Nucleus accumbens (tissue), 56 donors: Measurements from ENCODE around the gene CGNL1.

ENCODE experiments used
- DNase-seq, 56 donors: peaks; one replicate each; lab custom pipeline; 2025; lab: John Stamatoyannopoulos, UW

CGNL1 gene

DNA sequence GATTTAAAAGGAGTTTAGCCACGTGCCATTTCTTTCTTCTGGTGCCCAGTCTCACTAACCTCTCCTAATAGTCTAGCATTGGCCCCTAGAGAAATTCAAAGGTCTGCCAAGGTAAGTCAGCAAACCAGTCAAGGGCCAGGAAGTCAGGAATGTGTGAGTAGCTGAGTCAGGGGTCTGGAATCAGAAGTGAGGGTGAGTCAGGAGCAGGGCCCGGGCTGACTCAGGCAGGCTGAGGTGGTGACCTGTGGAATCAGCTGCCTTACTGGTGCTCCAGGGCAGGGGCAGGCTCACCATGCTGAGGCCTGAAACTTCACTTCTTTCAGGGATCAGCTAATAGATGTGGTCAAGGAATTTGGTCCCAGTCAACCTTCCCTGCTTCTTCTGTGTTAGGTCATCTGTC, 109.6 kb downstream of the CGNL1 start:
- no peak for DNase-seq

DNA sequence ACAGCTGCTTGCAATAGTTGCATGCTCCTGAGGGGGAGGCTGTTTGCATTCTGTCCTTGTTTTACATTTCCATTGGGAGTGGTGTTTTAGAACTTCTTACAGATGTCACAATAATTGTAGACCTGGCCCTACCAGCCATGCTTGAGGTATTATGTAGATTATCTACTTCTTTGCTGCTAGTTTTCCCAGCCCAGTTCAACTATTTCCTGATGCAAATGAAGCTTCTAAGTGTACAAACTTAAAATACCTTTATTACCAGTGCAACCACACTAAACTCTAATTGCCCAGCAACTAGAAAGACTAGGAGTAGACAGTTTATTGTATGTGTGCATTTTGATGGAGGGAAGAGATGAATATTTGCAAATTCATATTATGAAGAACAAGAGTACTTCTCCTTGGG, 110.5 kb downstream of the CGNL1 start:
- DNase-seq = no peak

DNA sequence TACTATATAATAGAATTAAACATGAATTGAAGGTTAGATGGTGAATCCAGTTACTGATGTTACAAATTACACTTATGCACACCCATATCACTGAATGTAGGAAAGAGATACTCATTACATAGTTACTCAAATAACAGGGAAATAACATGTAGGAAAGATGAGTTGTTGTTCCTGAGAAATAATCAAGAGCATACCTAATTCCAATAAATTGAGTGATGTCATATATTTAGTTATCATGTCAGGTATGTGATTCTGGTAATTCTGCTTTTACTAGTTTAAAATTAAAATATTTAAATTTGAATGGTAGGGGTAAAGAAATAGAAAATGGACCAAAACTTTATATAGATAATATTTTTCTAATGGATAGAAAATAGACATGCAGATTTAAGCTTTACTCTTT, 112.8 kb downstream of the CGNL1 start:
- no peak for DNase-seq

DNA sequence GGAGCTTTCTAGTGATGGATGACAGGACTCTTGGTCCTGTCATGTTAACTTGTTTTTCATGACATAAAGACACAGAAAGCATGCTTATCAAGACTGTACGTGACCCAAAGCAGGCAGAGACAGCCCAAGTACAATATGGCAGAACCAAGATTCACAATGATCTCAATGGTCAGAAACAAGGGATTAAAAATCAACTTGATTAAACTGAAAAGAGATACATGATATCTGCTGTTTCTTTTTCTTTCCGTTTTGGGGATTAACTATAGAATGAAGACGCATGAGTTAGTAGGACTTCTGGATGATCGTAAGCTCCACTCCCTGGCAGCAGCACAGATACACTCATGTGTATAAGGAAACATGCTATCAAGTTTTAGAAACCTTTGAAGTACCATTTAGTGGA, 117.0 kb downstream of the CGNL1 start:
- no peak for DNase-seq

DNA sequence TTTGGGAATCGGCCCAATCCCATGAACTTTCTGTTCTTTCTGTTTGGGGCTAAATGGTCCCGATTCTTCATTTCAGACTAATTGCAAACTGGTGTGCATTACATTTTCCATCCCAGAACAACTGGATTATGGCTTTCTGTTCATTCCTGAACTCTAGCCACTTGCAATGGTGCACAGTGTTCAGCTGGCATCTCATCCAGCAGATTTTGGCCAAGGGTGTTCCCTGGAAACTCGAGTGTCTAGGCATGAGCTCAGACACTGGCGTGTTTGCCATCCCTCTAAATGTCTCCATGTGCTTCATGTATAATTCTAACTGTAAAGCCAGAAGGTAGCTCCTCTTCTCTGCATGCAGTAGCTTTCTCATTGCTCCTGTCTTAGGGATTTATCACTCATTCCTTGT, 118.3 kb downstream of the CGNL1 start:
- no peak for DNase-seq

DNA sequence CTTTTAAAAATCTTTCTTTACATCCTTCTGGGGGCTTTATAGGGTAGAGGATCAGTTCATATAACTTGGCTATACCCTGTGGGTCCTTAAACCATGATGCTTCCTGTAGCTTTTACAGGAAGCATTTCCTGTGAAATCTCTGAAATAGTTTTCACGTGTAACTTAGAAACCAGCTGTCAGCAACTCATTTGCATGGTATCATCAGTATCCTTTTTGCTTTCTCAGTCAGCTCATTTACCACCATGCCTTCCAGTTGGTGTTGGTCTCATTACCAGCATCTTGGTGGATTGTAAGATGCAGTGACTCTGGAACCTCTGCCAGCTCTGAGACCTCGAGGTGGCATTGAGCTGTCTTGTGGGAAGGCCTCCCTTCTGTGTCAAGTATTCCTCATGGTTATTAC, 118.7 kb downstream of the CGNL1 start:
- no peak for DNase-seq

DNA sequence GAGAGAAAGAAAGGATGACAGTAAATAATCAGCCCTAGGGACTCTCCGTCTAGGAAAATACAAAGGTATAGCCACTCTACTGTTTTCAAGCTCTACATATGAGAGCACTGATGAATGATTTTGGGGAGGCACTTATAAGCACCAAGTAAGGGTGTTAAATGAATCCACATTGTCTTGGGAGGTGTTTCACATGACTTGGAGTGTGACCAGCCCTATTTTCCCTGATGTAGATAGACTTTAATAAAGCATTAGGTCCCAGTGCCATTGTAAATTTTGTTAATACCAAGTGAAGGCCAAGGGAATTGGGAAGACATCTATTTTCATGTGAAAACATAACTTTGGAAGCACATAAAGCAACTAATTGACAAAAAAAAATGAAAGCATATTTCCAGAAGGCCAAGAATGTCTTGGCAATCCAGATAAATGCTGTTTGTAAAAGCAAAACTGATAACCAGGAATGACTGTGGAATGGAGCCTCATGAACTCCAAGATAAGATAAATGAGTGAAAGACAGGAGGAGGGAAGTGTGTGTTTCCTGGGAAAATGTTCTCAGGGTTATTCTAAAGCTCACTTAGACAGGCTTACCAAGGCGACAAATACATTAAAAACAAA, 119.4 kb downstream of the CGNL1 start:
- DNase-seq = no peak

DNA sequence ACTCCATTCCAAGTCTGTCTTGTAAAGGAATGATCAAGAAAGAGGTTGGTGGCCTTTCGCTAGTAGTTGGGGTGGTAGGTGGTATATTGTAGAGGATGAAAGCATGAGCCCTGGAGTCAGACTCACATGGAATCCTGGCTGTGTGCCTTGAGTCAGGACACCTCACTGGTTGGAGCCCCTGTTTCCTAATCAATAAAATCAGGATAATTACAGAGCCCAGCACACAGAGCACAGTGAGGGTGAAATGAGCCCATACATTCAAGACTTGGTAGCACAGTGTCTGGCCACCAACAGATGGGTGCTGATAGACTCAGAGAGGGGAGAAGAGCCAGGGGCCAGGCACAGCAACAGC, 120.3 kb downstream of the CGNL1 start:
- DNase-seq = no peak

DNA sequence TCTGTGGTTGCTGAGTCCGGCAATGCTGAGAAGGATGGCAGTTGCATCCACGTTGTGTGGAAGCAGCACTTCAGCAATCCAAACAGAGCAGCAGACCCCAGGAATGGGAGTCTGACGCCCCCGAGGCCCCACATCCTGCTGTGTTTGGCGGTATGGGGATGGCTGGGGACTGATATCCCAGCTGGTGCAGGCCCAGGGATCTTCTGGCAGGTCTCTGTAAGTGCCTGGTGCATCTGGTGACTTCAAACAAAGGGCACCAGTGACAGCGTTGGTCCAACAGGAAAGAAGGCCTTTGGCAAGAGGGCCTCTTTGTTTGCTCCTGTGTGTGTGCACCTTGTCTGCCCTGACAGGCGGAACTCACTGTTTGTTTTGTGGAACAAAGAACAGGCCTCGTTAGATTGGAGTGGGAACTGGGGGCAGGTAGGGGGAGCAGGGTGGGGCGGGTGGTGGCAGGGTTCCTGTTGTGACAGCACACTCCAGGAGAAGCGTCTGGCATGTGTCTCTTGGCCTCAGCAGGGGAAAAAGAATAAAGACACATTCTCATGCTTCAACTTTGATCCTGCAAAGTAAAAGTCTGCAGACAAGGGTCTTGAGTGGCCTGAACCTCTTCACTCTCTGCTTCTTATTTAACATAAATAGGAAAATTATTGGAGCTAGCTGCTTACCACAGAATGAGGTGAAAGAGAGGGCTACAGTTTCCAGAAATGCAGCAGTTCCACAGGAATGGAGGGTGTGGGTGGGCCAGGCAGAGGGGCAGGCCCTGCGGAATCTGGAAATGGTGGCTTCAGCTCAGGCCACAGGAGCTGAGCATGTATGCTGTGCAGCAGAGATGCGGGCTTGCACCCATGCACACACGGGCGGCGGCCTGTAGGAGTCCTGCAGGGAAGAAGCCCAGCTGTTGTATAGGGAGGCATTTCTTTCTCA, 120.9 kb downstream of the CGNL1 start:
- DNase-seq = no peak

DNA sequence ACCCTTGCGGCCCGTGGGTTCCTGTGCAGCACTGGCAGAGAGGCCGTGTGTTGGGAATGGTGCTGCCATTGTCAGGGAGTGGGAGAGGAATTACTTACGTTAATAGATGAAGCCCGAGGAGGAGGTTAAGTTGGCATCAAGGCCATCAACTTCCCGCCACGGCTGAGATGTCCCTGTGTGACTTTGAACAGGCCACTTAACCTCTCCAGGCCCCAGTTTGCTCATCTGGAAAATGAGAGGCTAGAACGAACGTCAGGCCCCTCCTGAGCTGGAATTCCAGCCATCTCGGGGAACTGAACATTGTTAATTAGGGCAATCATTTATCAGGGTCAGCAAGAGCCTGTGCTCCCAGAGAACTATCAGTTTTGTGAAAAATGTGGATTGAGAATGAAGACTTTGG, 124.0 kb downstream of the CGNL1 start:
- no peak for DNase-seq

DNA sequence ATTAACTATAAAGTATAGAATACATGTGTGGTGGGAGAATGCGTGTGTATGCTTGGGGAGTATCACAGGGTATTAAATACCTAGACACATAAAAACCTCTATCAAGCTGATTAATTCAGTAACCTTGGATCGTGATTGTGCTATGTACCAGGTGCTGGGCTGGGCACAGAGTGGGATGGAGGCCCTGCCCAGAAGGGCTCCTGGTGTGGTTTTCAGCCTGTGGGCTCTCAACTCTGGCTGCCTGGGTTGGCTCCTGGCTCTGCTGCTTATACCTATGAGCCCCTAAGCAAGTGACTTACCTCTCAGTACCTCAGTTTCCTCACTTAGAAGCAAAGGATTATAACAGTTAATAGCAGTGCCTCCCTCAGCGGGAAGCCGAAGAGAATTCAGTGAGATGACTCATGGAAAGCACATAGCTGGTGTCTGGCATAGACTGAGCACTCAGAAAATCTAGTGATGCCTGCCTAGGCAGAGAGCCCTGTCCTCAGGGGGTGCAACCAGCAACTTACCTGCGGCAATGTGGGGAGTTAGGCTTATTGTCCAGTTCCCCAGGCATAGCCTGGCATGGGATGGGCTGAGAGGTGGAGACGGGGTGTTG, 124.8 kb downstream of the CGNL1 start:
- no peak for DNase-seq

DNA sequence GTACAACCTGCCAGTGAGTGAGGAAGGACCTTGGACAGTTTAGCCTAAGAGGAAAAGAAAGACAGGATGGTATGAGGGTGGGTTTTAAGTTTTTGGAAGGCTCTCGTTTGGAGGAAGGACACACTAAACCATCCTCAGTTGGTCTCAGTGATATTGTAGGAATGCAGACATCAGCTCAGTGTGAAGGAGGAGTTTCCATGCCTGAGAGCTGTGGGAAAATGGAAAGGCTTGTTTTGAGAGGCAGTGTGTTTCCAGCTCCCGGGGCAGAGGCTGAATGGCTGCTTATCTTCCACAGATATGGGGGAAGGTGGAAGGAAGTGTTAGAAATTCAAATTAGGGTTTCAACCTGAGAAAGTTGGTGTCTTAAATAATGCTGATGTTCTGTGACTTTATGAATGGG, 125.8 kb downstream of the CGNL1 start:
- no peak for DNase-seq

DNA sequence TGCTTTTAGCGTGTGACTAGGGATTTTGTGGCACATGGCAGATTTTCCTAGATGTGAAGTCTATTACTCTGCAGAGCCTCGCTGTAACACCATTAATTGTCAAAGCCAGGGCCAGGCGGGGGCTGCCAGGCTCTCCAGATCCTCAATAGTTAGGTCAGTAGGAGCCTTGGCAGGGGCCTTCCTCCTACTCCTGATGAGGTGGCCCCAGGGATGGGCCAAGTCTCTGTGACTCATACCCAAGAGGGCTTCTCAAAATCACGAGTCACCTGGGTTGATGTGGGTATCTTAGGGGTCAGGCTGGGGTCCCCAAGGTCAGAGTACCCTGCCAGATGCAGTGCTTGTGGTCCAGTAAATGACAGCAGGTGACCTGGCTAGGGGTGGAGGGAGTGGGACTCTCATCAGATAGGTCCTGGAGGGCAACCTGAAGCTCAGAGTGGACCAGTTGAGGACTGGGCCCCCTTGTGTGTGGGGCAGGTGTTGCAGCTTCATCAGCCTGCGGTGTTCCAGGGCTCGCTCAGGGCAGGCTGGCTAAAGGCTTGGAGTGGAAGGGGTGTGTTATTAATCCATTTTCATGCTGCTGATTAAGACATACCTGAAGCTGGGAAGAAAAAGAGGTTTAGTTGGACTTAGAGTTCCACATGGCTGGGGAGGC, 126.9 kb downstream of the CGNL1 start:
- no peak for DNase-seq

DNA sequence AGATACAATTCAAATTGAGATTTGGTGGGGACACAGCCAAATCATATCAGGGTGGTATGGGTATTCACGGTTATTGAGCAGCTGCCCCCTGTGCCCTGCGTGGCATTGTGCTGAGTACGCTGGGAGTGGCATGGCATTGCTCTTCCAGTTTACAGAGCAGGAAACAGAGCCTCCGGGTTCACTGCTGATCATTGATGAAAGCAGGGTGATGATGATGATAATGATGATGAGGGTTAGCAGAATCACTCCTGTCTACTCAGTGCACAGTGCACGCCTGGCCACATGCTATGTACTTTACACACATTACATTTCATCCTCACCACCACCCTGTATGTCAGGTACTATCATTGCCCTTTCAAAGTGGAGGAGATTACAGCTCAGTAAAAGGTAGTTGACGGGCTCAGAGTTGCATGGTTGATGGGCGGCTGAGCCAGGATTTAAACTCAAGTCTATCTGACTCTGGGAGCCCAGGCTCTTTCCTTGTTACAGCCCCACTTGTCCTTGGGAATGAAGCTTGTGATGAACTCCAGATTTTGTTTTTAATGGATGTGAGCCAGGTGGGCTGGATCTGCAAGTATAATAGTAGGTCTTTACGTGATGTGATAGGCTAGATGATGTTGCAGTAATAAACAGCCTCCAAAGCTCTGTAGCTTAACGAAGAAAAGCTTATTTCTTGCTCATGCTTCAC, 127.8 kb downstream of the CGNL1 start:
- no peak for DNase-seq

DNA sequence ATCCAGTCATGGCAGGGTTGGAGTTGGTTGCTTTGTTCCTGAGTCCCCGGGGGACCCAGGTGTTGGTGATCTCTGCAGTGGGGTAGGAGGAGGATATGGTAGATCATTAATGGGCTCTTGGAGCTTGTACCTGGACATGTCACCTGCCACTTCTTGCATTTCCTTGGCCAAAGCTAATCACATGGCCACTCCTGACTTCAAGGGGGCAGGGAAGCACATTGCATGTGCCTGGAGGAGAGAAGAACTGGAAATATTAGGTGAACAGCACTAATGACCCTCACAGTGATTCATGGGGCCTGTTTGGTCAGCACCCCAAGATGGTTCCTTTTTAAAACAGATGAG, 128.3 kb downstream of the CGNL1 start:
- no peak for DNase-seq

DNA sequence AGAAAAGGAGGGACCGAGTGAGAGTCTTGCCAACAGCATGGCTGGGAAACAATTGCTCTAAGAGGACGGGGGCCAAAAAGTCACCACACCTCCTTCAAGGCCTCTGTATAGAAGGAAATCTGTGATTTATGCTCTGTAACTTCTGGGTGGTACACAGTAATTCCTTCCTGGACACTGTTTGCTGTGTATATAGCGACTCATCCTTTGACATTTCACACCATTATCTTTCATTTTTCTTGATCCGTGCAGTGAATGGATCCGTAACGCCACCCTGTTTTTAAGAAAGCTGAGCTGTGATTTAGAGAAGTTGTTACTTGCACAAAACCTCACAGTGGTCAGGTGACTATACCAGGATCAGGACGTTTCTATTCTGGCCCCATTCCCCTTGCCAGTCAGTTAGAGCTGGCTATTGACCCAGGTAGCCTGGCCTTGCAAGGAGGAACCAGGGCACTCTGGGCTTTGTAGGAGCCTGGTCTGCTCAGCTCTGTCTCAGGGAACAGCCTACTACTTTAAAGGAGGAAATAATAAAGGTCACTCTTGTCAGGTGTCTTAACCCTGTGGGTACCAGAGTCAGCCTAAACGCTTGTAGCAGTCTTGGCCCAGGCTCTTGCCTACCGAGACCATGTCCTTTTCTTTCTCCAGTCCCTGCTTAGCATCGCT, 128.9 kb downstream of the CGNL1 start:
- no peak for DNase-seq

DNA sequence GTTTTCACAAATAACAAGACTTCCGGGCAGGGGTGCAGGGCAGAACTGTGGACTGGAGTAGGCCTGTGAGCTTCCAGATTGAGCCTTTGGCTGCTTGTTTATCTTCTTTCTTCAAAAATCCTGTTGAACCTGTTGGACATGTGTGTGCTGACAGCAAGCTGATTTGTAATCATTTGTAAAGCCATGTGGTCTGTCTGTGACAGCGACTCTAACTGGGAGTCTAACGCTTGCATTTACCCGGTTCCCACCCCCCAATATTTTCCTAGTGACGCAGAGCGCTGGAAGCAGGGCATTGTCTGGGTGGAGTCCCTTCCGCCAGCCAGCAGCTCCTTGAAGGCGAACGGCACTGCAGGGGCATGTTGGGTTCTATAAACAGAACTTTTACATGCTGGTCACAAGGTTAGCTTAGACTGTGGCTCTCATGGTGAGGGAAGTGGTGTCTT, 129.7 kb downstream of the CGNL1 start:
- peak in 11 of 56 donors; percentile 8 to 41 (median 15) for DNase-seq

DNA sequence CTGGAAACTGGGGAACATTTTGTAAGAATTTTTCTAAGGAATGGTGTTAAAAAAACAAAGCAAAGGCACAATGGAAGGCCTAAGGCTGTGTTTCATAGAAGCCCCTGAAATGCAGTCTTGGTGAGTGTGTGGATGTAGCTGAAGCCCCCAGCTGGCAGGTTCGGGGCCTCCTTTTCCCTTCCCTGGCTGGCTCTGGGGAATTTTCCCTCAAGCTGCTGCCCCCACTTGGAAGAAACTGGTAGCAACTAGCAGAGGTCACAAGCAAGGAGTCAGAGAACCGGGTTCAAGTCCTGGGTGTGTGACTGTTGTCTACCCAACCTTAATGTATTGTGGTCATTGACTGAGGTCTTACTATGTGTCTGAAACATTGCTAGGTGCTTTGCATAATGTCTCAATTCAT, 130.1 kb downstream of the CGNL1 start:
- DNase-seq = no peak

DNA sequence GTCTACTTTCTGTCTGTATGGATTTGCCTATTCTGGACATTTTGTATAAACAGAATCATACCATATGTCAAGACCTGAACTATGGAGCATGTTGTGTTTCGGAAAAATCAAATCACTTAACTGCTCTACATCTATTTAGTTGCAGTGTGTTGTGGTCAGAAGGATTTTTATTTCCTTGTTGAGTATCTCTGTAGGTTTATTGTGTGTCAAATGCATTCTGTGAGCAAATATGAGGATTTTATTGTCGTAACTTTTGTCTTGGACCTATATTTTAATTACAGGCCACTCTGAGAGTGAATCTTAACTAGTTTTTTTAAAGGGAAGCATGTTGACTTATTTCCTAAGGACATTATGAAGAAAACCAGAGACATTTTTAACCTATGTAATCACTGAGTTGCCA, 130.8 kb downstream of the CGNL1 start:
- no peak for DNase-seq

DNA sequence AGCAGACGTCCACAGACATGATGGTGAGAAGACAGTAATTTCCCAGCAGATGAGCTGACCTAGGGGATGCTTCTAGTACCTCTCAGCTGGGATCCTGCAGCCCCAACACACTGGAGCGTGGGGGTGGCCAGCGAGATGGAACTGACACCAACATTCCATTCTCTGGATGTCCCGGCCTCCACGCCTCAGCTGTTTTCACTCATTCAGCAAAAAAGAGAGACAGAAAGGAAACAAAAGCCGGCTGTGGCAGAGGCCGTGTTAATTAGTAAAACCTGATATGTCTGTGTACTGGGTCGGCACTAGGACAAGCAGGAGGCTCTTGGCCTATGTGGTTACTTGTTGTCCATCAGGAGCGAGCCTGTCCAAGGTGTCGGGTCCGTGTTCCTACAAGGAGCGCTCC, 132.8 kb downstream of the CGNL1 start:
- DNase-seq = no peak
